Measurements from ENCODE around the gene RALGDS. TPM values are rescaled to one million over a fixed set of nuclear protein-coding genes. Genes with fewer than 3 reads are reported as not detected.

RALGDS gene
- total RNA-seq, 1 experiment from 2014 or later = 13.7 TPM

DNA sequence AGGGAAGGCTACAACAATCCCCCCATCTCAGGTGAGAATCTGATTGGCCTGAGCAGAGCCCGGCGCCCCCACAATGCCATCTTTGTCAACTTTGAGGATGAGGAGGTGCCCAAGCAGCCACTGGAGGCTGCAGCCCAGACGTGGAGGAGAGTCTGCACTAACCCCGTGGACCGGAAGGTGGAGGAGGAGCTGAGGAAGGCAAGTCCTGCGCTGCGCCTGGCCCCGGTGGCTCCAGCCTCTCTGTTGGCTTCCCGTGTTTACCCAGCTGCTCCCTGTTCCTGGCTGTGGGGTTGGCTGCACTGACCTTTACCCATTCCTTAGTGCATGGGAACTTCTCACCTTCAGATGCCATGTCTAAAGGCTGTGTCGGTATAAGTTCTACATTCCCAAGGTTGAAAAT is 70.3 kb downstream of the RALGDS start:
- no peaks in the 10 kb centered on the region for H3K9me3 Mint-ChIP-seq (ENCODE audit: low read depth, unreplicated experiment)
- peaks cover 18% of the 10 kb centered on the region for H3K36me3 Mint-ChIP-seq (ENCODE audit: insufficient read depth, unreplicated experiment)
- no peaks in the 10 kb centered on the region for H3K27me3 Mint-ChIP-seq (ENCODE audit: unreplicated experiment)
- no peak overlapping the region for H3K4me3 Mint-ChIP-seq (ENCODE audit: low read depth, unreplicated experiment)
- intact Hi-C loops (cut with micrococcal nuclease; ENCODE audit: unreplicated experiment) = no loop called here
- H3K4me1 Mint-ChIP-seq (ENCODE audit: low read depth, unreplicated experiment) = no peaks in the 10 kb centered on the region
- CTCF ChIA-PET = no interaction called here
- no peak overlapping the region for H3K27ac Mint-ChIP-seq (ENCODE audit: unreplicated experiment)
- DNase-seq = no peak
- TF ChIP-seq, protein P1, sequence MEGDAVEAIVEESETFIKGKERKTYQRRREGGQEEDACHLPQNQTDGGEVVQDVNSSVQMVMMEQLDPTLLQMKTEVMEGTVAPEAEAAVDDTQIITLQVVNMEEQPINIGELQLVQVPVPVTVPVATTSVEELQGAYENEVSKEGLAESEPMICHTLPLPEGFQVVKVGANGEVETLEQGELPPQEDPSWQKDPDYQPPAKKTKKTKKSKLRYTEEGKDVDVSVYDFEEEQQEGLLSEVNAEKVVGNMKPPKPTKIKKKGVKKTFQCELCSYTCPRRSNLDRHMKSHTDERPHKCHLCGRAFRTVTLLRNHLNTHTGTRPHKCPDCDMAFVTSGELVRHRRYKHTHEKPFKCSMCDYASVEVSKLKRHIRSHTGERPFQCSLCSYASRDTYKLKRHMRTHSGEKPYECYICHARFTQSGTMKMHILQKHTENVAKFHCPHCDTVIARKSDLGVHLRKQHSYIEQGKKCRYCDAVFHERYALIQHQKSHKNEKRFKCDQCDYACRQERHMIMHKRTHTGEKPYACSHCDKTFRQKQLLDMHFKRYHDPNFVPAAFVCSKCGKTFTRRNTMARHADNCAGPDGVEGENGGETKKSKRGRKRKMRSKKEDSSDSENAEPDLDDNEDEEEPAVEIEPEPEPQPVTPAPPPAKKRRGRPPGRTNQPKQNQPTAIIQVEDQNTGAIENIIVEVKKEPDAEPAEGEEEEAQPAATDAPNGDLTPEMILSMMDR (IDR thresholded peaks at IDR 0.05; ENCODE audit: unreplicated experiment) = no peak
- no TSS peak for BruUV-seq (replicated peaks)

- no peak for DNase-seq
- BruUV-seq (replicated peaks) = no TSS peak
- Mint-ChIP-seq H3K27me3 (ENCODE audit: unreplicated experiment) (no peaks in the 10 kb centered on the region), H3K4me1 (ENCODE audit: low read depth, unreplicated experiment) (no peaks in the 10 kb centered on the region), H3K27ac (ENCODE audit: unreplicated experiment) (no peak overlapping the region), H3K36me3 (ENCODE audit: insufficient read depth, unreplicated experiment) (peaks cover 18% of the 10 kb centered on the region), H3K9me3 (ENCODE audit: low read depth, unreplicated experiment) (no peaks in the 10 kb centered on the region), H3K4me3 (ENCODE audit: low read depth, unreplicated experiment) (no peak overlapping the region)
- TF ChIP-seq, protein P1 (IDR thresholded peaks at IDR 0.05; ENCODE audit: unreplicated experiment) = no peak
- CTCF ChIA-PET = no interaction called here
- intact Hi-C loops (cut with micrococcal nuclease; ENCODE audit: unreplicated experiment) = no loop called here
These were observed 70.9 kb downstream of the RALGDS start for GRCh38 chr9:133050142-133050541.

DNA sequence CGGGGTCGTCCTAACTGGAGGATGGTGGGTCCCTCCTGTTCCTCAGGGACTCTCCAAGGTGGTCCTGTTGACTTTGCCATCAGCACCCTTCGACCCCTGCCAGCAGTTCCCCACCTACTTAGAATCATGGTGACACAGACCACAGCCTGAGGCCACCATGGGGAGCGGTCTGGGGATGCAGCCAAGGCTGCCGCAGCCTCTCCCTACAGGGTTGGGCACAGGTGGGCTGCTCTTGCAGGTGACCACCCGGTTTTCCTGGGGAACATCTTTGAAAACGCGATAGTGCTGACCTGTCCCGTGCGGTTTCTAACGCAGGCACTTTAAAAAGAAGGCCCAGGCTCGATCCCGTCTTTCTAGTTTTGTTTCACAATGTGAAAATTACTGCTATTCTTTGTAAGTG is 72.0 kb downstream of the RALGDS start:
- no peaks in the 10 kb centered on the region for H3K9me3 Mint-ChIP-seq (ENCODE audit: low read depth, unreplicated experiment)
- H3K27ac Mint-ChIP-seq (ENCODE audit: unreplicated experiment) = no peak overlapping the region
- intact Hi-C loops (cut with micrococcal nuclease; ENCODE audit: unreplicated experiment) = no loop called here
- no peak overlapping the region for H3K4me3 Mint-ChIP-seq (ENCODE audit: low read depth, unreplicated experiment)
- no peaks in the 10 kb centered on the region for H3K4me1 Mint-ChIP-seq (ENCODE audit: low read depth, unreplicated experiment)
- H3K27me3 Mint-ChIP-seq (ENCODE audit: unreplicated experiment) = no peaks in the 10 kb centered on the region
- CTCF ChIA-PET = no interaction called here
- H3K36me3 Mint-ChIP-seq (ENCODE audit: insufficient read depth, unreplicated experiment) = peaks cover 20% of the 10 kb centered on the region
- DNase-seq = no peak
- no TSS peak for BruUV-seq (replicated peaks)
- TF ChIP-seq, protein P1 (IDR thresholded peaks at IDR 0.05; ENCODE audit: unreplicated experiment) = no peak

DNA sequence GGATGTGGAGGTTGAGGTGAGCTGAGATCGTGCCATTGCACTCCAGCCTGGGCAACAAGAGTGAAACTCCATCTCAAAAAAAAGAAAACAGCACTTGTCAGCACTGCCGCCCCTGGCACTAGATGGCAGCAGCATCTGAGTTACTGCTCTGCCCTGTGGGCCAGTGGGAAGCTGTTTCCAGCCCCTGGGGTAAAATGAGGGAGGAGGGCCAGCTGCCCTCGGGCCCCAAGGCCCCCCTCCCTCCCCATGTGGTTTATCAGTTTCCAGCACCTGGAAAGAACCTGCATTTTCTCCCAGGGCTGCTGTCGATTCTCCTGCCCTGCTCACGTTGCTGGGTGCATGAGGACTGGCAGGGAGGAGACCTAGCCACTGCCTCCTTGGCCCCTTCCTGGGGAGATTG is 72.4 kb downstream of the RALGDS start:
- no peaks in the 10 kb centered on the region for H3K4me1 Mint-ChIP-seq (ENCODE audit: low read depth, unreplicated experiment)
- peak; percentile 14 for DNase-seq
- intact Hi-C loops (cut with micrococcal nuclease; ENCODE audit: unreplicated experiment) = no loop called here
- H3K27me3 Mint-ChIP-seq (ENCODE audit: unreplicated experiment) = no peaks in the 10 kb centered on the region
- no peaks in the 10 kb centered on the region for H3K9me3 Mint-ChIP-seq (ENCODE audit: low read depth, unreplicated experiment)
- CTCF ChIA-PET = no interaction called here
- TF ChIP-seq, protein P1 (IDR thresholded peaks at IDR 0.05; ENCODE audit: unreplicated experiment) = no peak
- BruUV-seq (replicated peaks) = no TSS peak
- peaks cover 16% of the 10 kb centered on the region for H3K36me3 Mint-ChIP-seq (ENCODE audit: insufficient read depth, unreplicated experiment)
- H3K4me3 Mint-ChIP-seq (ENCODE audit: low read depth, unreplicated experiment) = no peak overlapping the region
- no peak overlapping the region for H3K27ac Mint-ChIP-seq (ENCODE audit: unreplicated experiment)

Small RNA genes within 50 kb of the gene (microRNA-seq; reads per million reads assigned to microRNA genes)
- gene MIR6877 = 10.5 reads per million, percentile 34 among the genes with 10 or more reads in this experiment

Other genes starting within 250 kb of the RALGDS start
- gene AK8, start 243.0 kb downstream of the RALGDS start, total RNA-seq (2022) = 1.4 TPM in 2 replicates
- gene SPACA9, start 242.3 kb downstream of the RALGDS start, total RNA-seq (2022) = 2.2 and 2.5 TPM in 2 replicates
- 31.7 and 35.9 TPM in 2 replicates for gene TSC1, start 176.6 kb downstream of the RALGDS start, total RNA-seq (2022)
- gene GFI1B, start 142.5 kb downstream of the RALGDS start, total RNA-seq (2022) = not detected in 2 replicates
- 43.7 and 48.4 TPM in 2 replicates for gene GTF3C5, start 90.2 kb downstream of the RALGDS start, total RNA-seq (2022)
- gene CEL, start 59.3 kb downstream of the RALGDS start, total RNA-seq (2022) = 2.6 and 3.1 TPM in 2 replicates
- gene GBGT1, start 42.7 kb upstream of the RALGDS start, total RNA-seq (2022) = not detected in 2 replicates
- gene OBP2B, start 88.0 kb upstream of the RALGDS start, total RNA-seq (2022) = not detected in 2 replicates
- gene ABO, start 154.0 kb upstream of the RALGDS start, total RNA-seq (2022) = 2.8 and 3.3 TPM in 2 replicates
- gene SURF6, start 214.9 kb upstream of the RALGDS start, total RNA-seq (2022) = 20.4 and 23.1 TPM in 2 replicates
- 24.4 and 27.6 TPM in 2 replicates for gene MED22, start 226.9 kb upstream of the RALGDS start, total RNA-seq (2022)
- gene RPL7A, start 227.0 kb upstream of the RALGDS start, total RNA-seq (2022) = 835 and 904 TPM in 2 replicates
- 47.9 and 50.9 TPM in 2 replicates for gene SURF1, start 235.2 kb upstream of the RALGDS start, total RNA-seq (2022)
- 20.6 and 22.9 TPM in 2 replicates for gene SURF2, start 235.3 kb upstream of the RALGDS start, total RNA-seq (2022)